Lower leg skin (tissue), 4 donors: ENCODE results near the gene MRPS5. TPM values are rescaled to one million over a fixed set of nuclear protein-coding genes. Genes with fewer than 3 reads are reported as not detected.

Experiments used
- DNase-seq, 2 donors: peaks; one replicate each; pipeline ENCODE4 v3.0.0-alpha.2; 2019; ENCODE audit warnings: low spot score in 2 of 2
- H3K4me3 ChIP-seq: fragments of 200-600 bp; sonication (generic); 2 replicates; pipeline ENCODE4 v1.5.1; 2017; ENCODE audit warnings: mild to moderate bottlenecking, low read depth; ENCODE audit not compliant: poor library complexity, severe bottlenecking
- POLR2A ChIP-seq, 2 donors: fragments of 450-650 bp; IDR thresholded peaks; one replicate each; pipeline ENCODE4 v1.6.1; 2016 to 2017; ENCODE audit warnings: antibody characterized with exemption in 2 of 2, mild to moderate bottlenecking in 1 of 2, moderate library complexity in 1 of 2
- WGBS, 2 donors: methylation state at CpG; one replicate each; pipeline ENCODE4 v1.1.5; 2018; 5-methylcytosine and 5-hydroxymethylcytosine counted together
- intact Hi-C: fragments of 100-400 bp; cut with DNase I; formaldehyde crosslinking; loops from one replicate; pipeline ENCODE4 v1.15.0; 2023; ENCODE audit warnings: low total_unique reads
- total RNA-seq, 4 donors: library from RNA; depleted of rRNA; stranded (reverse); fragments of >200 nt; gene quantifications; one replicate each; pipeline ENCODE4 v1.1.0, GENCODE V29; 2016
- TF ChIP-seq, protein P1 (sequence below), 3 donors: fragments of 450-650 bp; IDR thresholded peaks; one replicate each; pipeline ENCODE4 v1.5.1; 2016; ENCODE audit warnings: antibody characterized with exemption in 3 of 3, mild to moderate bottlenecking in 3 of 3, moderate library complexity in 2 of 3

MRPS5 gene
- total RNA-seq, 4 donors from 2014 or later = 24.0 to 33.6 (median 29.4) TPM

DNA sequence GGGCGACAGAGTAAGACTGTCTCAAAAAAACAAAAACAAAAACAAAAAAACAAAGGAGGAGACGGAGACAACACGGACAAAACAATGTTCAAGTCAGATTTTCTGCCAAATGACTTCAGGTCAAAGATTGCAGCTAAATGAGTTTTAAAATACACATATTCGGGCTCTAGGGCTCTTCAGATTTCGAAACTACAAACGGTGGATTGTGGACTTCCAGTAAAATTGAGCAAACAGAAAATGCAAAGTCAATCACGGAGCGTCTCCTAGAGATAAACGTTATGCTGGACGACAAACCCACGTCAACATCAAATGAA is 558 bp downstream of the MRPS5 start:
- no peak for DNase-seq
- peak overlapping the region; percentile 91 for H3K4me3 ChIP-seq
- intact Hi-C loops = no loop called here
- WGBS, 2 donors = 1 to 2% methylated on average over 11 of the region's 11 CpGs
- no peak for TF ChIP-seq POLR2A (IDR thresholded peaks at IDR 0.05)
- TF ChIP-seq, protein P1, sequence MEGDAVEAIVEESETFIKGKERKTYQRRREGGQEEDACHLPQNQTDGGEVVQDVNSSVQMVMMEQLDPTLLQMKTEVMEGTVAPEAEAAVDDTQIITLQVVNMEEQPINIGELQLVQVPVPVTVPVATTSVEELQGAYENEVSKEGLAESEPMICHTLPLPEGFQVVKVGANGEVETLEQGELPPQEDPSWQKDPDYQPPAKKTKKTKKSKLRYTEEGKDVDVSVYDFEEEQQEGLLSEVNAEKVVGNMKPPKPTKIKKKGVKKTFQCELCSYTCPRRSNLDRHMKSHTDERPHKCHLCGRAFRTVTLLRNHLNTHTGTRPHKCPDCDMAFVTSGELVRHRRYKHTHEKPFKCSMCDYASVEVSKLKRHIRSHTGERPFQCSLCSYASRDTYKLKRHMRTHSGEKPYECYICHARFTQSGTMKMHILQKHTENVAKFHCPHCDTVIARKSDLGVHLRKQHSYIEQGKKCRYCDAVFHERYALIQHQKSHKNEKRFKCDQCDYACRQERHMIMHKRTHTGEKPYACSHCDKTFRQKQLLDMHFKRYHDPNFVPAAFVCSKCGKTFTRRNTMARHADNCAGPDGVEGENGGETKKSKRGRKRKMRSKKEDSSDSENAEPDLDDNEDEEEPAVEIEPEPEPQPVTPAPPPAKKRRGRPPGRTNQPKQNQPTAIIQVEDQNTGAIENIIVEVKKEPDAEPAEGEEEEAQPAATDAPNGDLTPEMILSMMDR (IDR thresholded peaks at IDR 0.05) = no peak

DNA sequence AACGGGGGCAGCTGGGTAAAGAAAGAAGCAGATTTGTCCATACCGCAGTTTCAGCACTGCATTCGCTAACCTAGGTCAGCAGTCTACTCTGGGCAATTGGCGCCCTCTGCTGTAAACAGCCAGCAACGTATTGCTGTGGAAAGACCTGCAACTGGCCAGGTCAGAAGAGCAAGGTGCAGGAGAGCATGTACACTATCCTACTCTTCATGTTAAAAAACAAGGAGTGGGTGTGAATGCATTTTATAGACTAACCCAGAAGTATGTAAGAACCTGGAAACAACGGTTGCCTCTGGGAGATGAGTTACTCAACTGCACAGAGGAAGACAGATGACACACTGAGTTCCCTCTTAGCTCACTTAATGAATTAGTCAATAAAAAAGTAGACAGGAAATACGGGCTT is 6.2 kb downstream of the MRPS5 start:
- 19 to 20% methylated on average over 7 of the region's 7 CpGs for WGBS, 2 donors
- intact Hi-C loops = loop anchor here (10.0 kb wide), 1 partner anchor 91 kb away; the partner anchor contains the start of gene MAL
- no peak overlapping the region for H3K4me3 ChIP-seq
- peak in 1 of 2 donors; percentile 33 for DNase-seq
- TF ChIP-seq POLR2A (IDR thresholded peaks at IDR 0.05) = no peak
- TF ChIP-seq, protein P1 (IDR thresholded peaks at IDR 0.05) = peak in 1 of 3 donors; percentile 48

DNA sequence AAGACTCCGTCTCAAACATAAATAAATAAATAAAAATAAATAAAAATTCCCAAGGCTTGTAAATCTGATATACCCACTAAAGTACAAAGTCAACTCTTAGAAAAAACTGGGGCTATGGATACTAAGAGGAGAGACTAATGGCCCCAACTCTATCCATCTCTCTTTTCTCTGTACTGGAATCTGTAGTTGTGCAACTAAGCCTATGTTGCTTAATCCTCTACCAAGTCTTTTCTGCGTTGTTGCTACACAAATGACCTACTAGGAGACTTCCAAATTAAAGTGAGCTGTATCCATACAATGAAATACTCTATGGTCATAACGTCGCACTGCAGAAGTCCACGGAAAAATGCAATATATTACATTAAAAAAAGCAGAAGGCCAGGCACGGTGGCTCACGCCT is 8.1 kb downstream of the MRPS5 start:
- no peak for DNase-seq
- no peak overlapping the region for H3K4me3 ChIP-seq
- 97 to 98% methylated on average over 7 of the region's 7 CpGs for WGBS, 2 donors
- intact Hi-C loops = loop anchor here (10.0 kb wide), 1 partner anchor 89 kb away; the partner anchor contains the start of gene MAL
- TF ChIP-seq POLR2A (IDR thresholded peaks at IDR 0.05) = no peak
- TF ChIP-seq, protein P1 (IDR thresholded peaks at IDR 0.05) = no peak

DNA sequence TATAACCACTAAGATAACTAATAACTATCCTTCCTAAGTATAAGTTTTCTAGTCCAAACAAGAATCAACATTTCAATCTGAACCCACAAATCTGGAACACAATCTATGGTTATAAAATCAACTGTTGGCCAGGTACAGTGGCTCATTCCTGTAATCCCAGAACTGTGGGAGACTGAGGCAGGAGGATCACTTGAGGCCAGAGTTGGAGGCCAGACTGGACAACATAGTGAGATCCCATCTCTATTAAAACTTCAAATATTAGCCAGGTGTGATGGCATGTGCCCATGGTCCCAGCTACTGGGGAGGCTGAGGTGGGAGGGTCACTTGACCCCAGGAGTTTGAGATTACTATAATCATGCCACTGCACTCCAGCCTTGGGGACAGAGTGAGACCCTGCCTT is 11.2 kb downstream of the MRPS5 start:
- no peak for DNase-seq
- H3K4me3 ChIP-seq = no peak overlapping the region
- TF ChIP-seq, protein P1 (IDR thresholded peaks at IDR 0.05) = no peak
- no peak for TF ChIP-seq POLR2A (IDR thresholded peaks at IDR 0.05)
- intact Hi-C loops = loop anchor here (10.0 kb wide), 1 partner anchor 86 kb away; the partner anchor contains the start of gene MAL

DNA sequence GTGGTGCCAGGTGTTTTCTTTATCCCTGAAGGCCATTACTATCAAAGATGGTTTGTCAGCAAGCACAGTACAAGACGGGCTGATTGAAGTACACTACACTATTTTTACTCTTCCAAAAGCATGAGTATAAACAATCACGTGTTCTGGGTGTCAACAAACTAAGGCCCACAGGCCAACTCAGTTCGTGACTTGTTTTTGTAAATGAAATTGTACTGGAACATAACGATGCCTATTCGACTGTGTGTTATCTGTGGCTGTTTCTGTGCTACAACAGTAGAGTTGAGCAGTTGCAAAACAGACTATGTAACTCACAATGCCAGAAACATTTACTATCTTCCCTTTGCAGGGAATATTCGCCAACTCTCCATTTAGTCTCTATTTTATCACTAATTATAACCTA is 12.3 kb downstream of the MRPS5 start:
- no peak for DNase-seq
- TF ChIP-seq, protein P1 (IDR thresholded peaks at IDR 0.05) = no peak
- 90 to 92% methylated on average over 6 of the region's 6 CpGs for WGBS, 2 donors
- intact Hi-C loops = no loop called here
- no peak overlapping the region for H3K4me3 ChIP-seq

DNA sequence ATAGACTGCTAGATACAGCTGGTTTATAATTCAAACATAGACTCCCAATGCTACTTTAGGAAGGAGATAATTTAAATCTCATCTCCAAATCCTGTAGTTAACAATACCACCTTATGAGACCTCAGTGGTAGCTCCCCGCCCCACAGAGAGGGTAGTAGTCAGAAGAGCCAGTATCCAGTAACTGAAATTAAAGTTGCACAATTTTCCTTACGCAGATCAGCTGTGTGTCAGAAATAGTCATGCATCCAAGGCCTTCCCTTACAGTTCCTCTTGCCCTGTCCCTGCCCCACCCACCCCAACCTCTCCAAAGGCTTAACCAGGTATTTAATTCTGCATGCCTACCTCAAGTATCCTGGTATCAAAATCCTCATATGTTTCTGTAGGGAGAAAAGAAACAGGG is 15.5 kb downstream of the MRPS5 start:
- 88 to 90% methylated on average over 2 of the region's 2 CpGs for WGBS, 2 donors
- H3K4me3 ChIP-seq = no peak overlapping the region
- no peak for DNase-seq
- intact Hi-C loops = no loop called here
- TF ChIP-seq POLR2A (IDR thresholded peaks at IDR 0.05) = no peak
- TF ChIP-seq, protein P1 (IDR thresholded peaks at IDR 0.05) = no peak
